DMS 273 treated with DMSO at 0.1 percent for 48 hours (cell line): ENCODE results near the gene SGMS2.
"Not testable (repeated sequence)": the region's sequence is repeated elsewhere in the genome, so short reads cannot be mapped to it uniquely, and the experiment has no call there.

Source experiments
- DNase-seq: peaks from one replicate; lab custom pipeline; 2025; lab: John Stamatoyannopoulos, UW

The SGMS2 gene

DNA sequence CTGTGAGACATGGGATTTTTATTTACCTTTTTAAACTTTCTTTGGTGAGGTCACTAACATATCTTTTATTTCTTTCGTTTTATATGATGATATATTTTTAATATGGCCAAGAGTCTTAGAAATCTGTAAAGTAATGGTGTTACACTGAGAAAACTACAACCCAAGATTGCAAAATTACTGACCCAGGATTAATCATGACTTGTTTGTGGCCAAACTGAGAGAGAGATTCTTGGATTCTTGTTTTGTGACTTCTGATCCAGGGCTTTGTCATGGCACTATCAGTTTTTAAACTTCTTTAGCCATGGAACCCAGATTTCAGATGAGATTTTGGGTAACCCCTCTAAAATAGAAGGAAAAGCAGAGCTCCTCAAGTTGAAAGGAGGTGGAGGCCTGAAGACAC lies 42.0 kb downstream of the SGMS2 start:
- DNase-seq, result no peak

DNA sequence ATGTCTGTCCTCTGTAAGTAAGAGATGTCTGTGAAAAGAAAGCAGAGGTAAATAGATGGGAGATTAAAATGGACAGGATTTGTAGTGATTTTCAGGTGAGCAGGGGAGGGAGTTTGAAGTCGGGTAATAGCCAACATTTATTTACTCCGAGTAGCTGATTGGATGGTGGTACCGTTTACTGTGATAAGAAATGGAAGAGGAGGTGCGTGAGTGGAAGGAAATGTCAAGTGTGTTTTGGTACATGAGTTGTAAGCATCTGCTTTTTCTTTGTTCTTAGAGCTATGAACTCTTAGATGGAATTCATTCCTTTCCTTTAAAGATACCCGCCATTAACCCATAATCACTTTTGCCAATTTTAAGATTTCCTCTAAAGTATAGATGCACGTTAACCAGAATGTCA lies 45.5 kb downstream of the SGMS2 start:
- DNase-seq, result no peak

DNA sequence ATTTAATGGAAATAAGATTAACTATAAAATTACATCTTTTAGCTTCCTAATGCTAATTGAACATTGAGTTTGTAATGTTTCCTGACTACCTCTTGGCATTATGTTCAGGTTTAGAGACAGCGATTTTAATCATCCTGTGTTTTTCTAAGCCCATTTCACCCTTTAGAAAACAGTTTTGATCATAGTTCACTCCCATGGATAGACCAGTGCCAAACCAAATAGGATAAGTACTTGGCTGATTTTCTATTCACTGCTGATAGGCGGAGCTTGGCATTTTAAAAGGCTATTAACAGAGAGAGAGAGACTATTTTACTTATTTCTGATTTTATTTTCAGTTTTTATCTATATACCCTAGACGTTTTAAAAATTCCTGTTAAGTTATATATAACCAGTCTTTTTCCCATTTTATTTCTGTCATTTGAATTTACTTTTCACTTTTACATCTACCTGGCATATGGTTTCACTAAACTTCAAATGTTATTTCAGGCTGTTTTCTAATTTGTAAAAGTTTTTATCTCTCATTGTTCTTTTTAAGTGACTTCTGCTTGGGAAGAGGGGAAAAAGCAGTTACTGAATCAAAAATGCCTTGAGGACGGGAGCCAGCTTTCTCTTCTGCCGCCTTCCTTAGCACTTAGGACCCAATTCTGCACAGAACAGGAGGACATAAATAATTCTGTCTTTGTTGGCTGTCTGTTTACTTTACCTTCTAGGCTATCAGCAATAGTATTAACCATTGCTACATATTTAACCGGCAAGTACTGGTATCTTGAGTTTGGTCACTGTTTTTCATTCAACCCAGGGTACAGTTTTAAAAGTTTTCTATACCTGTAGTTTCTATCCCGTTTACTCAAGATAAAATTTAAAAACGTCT lies 46.4 kb downstream of the SGMS2 start:
- DNase-seq, result no peak

GRCh38 chr4:107874024-107874423 lies 49.3 kb downstream of the SGMS2 start:
- DNase-seq, result no peak

- DNase-seq, result no peak
Measured at GRCh38 chr4:107876099-107876498, 51.4 kb downstream of the SGMS2 start.

GRCh38 chr4:107877361-107877760 lies 52.6 kb downstream of the SGMS2 start:
- no peak for DNase-seq

DNA sequence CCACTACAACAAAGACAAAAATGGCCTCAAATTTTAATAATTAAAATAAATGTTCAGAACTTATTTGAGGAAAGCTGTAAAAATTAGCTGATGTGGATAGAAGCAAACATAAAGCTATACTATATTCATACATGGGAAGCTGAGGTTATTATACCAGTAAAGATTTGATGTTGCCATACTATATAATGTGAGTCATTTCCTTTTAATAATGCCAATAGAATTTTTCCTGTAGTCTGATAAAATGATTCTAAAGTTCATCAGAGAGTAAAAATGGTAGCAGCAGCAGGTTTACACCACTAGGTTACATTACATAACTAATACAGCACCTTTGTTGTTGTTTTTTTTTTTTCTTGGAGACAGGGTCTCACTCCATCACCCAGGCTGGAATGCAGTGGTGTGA lies 61.1 kb downstream of the SGMS2 start:
- no peak for DNase-seq

DNA sequence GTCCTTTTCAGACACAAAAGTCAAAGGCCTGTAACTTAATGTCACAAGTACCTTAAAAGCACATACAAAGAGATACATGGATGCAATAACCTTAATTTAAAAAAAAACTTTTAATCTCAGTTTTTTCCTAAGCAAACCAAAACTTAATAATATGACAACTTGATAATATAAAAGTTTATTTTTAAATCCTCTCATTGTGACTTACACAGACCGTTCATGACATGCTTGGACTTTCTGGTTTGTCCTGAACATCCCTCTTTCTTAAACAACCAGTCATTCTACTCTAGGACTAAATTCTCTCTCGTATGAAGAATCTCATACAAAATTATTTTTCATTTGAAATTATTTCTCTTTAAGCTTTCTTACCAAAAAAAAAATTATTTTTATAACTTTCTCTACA lies 63.5 kb downstream of the SGMS2 start:
- no peak for DNase-seq

- DNase-seq, result no peak
Measured at GRCh38 chr4:107890779-107891178, 66.0 kb downstream of the SGMS2 start.

DNA sequence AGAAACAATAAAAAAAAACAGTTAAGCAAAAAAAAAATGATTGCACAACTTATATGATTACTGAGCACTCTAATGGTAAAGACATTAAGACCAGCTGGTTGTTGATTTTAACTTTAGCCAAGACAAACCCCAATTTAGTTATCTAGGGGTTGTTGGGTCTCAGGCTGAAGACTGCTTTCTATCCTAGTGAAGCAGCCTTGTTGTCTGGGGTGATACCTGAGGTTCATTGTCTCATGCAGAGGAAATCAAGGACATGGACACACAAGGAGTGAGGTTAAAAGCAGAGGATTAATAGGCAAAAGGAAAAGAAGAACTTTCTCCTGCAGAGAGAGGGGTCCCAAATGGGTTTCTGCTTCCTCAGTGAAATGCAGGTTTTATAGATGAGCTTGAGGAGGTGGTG lies 66.6 kb downstream of the SGMS2 start:
- no peak for DNase-seq

- DNase-seq, result no peak
Measured at GRCh38 chr4:107893171-107894137, 68.7 kb downstream of the SGMS2 start.

- no peak for DNase-seq
Measured at GRCh38 chr4:107894138-107894603, 69.4 kb downstream of the SGMS2 start.

GRCh38 chr4:107896158-107896645 lies 71.5 kb downstream of the SGMS2 start:
- no peak for DNase-seq

DNA sequence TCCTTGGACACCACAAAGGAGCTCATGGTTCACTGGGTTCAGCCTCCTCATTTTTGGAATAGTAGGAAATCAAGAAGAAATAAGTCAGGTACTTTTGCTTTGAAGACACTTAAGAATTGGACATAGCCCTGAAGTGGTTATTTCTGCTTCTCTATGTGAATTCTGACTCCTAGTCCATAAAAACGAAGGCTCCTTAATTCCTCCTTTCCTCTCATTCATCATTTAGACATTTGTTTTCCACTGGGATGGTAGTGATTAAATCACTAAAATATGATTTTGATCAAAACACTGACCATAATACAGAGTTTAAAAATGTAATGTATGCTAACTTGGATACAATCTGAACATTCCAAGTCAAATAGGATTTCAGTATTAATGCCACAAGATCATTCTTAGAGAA lies 71.9 kb downstream of the SGMS2 start:
- no peak for DNase-seq

DNA sequence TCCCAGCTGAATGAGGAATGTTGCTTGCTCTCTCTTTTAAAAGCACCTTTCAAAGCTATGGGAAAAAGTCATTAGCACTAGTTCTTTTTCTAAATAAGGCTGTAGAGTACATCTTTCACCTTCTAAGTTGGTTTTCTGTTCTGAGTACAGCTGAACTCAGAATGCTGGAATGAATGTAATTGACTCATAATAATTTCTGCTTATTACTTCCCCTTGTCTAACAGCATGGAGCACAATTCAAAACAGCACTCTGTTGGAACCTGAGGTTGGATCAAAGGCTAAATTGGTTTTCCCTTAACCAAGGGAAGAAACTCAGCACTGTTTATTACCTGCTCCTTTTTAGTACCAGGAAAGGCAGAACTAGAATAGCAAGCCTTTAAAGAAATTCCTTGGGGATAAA lies 73.1 kb downstream of the SGMS2 start:
- DNase-seq, result no peak

DNA sequence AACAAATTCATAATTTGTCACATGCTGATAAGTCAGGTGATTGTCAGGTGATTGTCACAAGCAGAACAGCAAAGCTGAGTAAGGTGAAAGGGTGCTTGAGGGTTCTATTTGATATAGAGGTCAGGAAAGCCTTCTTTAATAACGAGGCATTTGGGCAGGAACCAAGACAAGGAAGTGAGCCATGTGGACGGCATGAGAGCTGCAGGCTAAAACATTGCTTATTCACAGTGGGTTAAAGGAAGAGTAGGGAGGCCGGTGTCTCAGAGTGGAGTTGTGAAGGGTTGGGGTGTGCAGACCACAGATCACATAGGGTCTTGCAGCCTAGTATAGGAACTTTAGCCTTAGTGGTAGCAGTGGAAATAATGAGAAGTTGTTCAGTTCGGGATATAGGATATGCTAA lies 75.3 kb downstream of the SGMS2 start:
- DNase-seq, result no peak

GRCh38 chr4:107900508-107900907 lies 75.8 kb downstream of the SGMS2 start:
- no peak for DNase-seq

DNA sequence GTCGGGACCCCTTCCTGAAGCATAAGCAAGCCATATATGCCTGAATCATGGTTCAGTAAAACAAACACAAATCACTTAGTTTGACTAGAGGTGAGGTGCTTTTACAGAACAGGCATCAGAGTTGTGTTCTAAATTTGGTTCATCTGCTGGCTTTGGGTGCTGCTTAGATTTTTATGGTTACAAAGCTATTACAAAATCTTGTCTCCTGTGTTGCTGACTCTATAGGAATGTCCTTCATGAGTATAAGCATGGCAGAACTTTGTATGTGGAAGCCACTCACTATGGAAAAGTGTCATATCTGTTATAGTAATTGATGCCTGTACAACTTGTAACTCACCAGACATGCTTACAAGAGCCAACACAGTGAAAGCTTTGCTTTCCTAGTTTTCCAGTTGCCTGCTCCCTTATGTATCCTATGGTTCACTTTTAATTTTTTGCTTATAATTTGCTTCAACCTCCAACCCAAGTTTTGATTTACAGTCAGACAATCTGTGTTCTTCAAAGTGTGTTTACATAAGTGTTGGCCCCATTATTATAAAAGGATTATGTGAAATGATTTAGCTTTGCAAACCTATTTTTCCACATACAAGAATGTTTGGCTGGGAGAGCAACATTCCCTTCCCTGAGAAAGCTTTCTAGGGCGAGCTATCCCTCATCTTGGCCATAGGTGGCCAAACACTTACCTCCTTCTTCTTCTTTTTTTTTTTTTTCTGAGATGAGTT lies 76.6 kb downstream of the SGMS2 start:
- DNase-seq, result no peak

DNA sequence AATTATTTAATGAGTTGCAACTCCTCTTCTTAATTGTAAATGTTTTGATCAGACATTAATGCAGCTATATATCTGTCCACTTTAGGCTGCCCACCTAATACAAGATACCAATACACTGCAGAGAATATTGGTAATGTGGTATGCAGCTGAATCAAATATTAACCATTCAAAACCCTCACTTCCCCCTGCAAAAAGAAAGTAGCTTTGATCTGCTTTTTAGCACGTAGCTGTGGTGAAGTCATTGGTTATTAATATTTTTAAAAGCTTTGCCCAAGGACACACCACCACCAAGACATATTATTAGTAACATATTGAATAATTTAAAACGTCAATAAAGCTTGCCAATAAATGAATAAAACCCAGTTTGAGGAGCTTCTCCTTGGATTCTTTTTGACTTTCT lies 78.0 kb downstream of the SGMS2 start:
- DNase-seq, result no peak

DNA sequence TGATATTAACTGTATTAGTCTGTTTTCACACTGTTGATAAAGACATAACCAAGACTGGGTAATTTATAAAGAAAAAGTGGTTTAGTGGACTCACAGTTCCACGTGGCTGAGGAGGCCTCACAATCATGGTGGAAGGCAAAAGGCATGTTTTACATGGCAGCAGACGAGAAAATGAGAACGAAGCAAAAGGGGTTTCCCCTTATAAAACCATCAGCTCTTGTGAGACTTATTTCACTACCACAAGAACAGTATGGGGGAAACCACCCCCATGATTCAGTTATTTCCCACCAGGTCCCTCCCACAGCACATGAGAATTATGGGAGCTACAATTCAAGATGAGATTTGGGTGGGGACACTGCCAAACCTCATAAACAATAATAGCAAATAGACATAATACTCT lies 80.3 kb downstream of the SGMS2 start:
- not testable (repeated sequence) for DNase-seq

DNA sequence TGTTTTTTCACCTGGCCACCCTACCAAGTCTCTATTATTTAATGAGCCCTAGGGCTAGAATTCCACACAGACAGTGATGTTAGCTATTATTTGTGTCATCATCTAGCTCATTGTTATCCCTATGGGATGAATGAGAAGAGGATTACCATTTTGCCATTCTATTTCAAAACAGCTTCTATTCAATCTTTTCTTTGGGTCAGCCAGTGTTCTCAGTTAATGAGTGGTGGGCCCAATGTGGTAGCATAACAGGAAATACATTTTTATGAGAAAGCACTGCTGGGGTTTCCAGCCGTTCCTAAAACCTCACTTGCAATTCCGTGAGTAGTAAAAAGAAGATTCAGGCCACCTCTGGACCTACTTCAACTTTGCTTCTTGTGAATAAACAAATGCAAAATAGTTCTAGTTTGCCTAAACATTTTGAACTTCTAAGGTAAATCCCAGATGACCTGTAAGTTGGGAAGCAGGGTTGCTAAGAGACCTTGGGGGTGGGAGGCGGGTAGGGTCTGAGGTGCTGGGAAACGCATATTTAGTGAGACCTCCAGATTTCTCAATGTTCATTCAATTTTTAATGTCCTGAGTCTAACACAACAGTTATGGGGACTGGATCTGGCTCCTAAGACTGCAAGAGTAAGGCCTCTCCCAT lies 81.8 kb downstream of the SGMS2 start:
- DNase-seq, result no peak

- DNase-seq, result no peak
Measured at GRCh38 chr4:107908377-107908776, 83.6 kb downstream of the SGMS2 start.
